G401 (cell line): ENCODE data around the gene NDUFAF2. TPM values are rescaled to one million over a fixed set of nuclear protein-coding genes. Genes with fewer than 3 reads are reported as not detected.
"Not testable (repeated sequence)": the region's sequence is repeated elsewhere in the genome, so short reads cannot be mapped to it uniquely, and the experiment has no call there.

Source experiments
- DNase-seq: peaks from one replicate; pipeline ENCODE4 v3.0.0-alpha.2; 2015; ENCODE audit warnings: low spot score
- in situ Hi-C: cut with HindIII; loops from 2 replicates; pipeline ENCODE4 v1.10.0; 2016; ENCODE audit warnings: low sequenced_read_pairs, mixed read lengths
- total RNA-seq: library from RNA; depleted of rRNA; stranded (reverse); fragments of >200 nt; shearing (Covaris generic); gene quantifications from 2 replicates; pipeline ENCODE4 v1.2.3, GENCODE V29; 2014

Gene NDUFAF2
- total RNA-seq, 1 experiment from 2014 or later, result 87.6 TPM

- in situ Hi-C loops, result no loop called here
- peak; percentile 18 for DNase-seq
Observed at GRCh38 chr5:61159836-61160235, 214.8 kb downstream of the NDUFAF2 start.

GRCh38 chr5:61160497-61160896 lies 215.5 kb downstream of the NDUFAF2 start:
- DNase-seq, result no peak
- in situ Hi-C loops, result no loop called here

- DNase-seq, result peak; percentile 85
- in situ Hi-C loops, result no loop called here
Observed at GRCh38 chr5:61162010-61162831, 217.2 kb downstream of the NDUFAF2 start, which contains the start of gene SMIM15. SMIM15 (minus strand) TSS chr5:61162468; CDS start chr5:61160171, 2,297 bp downstream.

GRCh38 chr5:61162832-61163567 lies 218.0 kb downstream of the NDUFAF2 start:
- DNase-seq, result peak; percentile 41
- in situ Hi-C loops, result no loop called here

GRCh38 chr5:61163905-61164304 lies 218.9 kb downstream of the NDUFAF2 start:
- no peak for DNase-seq
- in situ Hi-C loops, result no loop called here

GRCh38 chr5:61167382-61167781 lies 222.4 kb downstream of the NDUFAF2 start:
- no peak for DNase-seq
- in situ Hi-C loops, result no loop called here

GRCh38 chr5:61168951-61169350 lies 223.9 kb downstream of the NDUFAF2 start:
- no peak for DNase-seq
- in situ Hi-C loops, result no loop called here

- DNase-seq, result no peak
- in situ Hi-C loops, result no loop called here
Observed at GRCh38 chr5:61171479-61171878, 226.5 kb downstream of the NDUFAF2 start.

- in situ Hi-C loops, result no loop called here
- no peak for DNase-seq
Observed at GRCh38 chr5:61176631-61177030, 231.6 kb downstream of the NDUFAF2 start.

- in situ Hi-C loops, result no loop called here
- DNase-seq, result no peak
Observed at GRCh38 chr5:61177070-61177469, 232.1 kb downstream of the NDUFAF2 start.

GRCh38 chr5:61177716-61178115 lies 232.7 kb downstream of the NDUFAF2 start:
- in situ Hi-C loops, result no loop called here
- DNase-seq, result no peak

- DNase-seq, result no peak
- in situ Hi-C loops, result no loop called here
Observed at GRCh38 chr5:61178702-61179101, 233.7 kb downstream of the NDUFAF2 start.

- DNase-seq, result no peak
- in situ Hi-C loops, result no loop called here
Observed at GRCh38 chr5:61180886-61181285, 235.9 kb downstream of the NDUFAF2 start.

GRCh38 chr5:61182449-61182848 lies 237.4 kb downstream of the NDUFAF2 start:
- no peak for DNase-seq
- in situ Hi-C loops, result no loop called here

- no peak for DNase-seq
- in situ Hi-C loops, result no loop called here
Observed at GRCh38 chr5:61183538-61183937, 238.5 kb downstream of the NDUFAF2 start.

- in situ Hi-C loops, result no loop called here
Observed at GRCh38 chr5:61184708-61185107, 239.7 kb downstream of the NDUFAF2 start.

GRCh38 chr5:61186634-61187033 lies 241.6 kb downstream of the NDUFAF2 start:
- in situ Hi-C loops, result no loop called here
- DNase-seq, result no peak

More at GRCh38 chr5:61184708-61185107, 239.7 kb downstream of the NDUFAF2 start:
- DNase-seq, result no peak

- in situ Hi-C loops, DNase-seq: not testable (repeated sequence)
Observed at GRCh38 chr5:61187352-61187751, 242.3 kb downstream of the NDUFAF2 start.

GRCh38 chr5:61187826-61188225 lies 242.8 kb downstream of the NDUFAF2 start:
- DNase-seq, in situ Hi-C loops: not testable (repeated sequence)

GRCh38 chr5:61198606-61199005 lies 253.6 kb downstream of the NDUFAF2 start:
- DNase-seq, result no peak
- in situ Hi-C loops, result no loop called here
